DMS153 treated with DMSO at 0.1 percent for 48 hours (cell line): Measurements from ENCODE around the gene TAS1R3.

ENCODE experiments used
- DNase-seq: peaks from one replicate; lab custom pipeline; 2025; ENCODE audit not compliant: unreplicated experiment; lab: John Stamatoyannopoulos, UW

TAS1R3 gene

DNA sequence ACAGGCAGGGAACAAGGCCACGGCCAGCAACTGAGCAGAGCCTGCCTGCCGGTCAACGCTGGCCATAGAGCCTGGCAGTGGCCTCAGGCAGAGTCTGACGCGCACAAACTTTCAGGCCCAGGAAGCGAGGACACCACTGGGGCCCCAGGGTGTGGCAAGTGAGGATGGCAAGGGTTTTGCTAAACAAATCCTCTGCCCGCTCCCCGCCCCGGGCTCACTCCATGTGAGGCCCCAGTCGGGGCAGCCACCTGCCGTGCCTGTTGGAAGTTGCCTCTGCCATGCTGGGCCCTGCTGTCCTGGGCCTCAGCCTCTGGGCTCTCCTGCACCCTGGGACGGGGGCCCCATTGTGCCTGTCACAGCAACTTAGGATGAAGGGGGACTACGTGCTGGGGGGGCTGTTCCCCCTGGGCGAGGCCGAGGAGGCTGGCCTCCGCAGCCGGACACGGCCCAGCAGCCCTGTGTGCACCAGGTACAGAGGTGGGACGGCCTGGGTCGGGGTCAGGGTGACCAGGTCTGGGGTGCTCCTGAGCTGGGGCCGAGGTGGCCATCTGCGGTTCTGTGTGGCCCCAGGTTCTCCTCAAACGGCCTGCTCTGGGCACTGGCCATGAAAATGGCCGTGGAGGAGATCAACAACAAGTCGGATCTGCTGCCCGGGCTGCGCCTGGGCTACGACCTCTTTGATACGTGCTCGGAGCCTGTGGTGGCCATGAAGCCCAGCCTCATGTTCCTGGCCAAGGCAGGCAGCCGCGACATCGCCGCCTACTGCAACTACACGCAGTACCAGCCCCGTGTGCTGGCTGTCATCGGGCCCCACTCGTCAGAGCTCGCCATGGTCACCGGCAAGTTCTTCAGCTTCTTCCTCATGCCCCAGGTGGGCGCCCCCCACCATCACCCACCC lies at the start of gene TAS1R3:
TAS1R3 (plus strand) TSS at position 213 of the 898 bp plus-strand sequence; CDS start at position 279, 66 bp downstream.
- DNase-seq: no peak

DNA sequence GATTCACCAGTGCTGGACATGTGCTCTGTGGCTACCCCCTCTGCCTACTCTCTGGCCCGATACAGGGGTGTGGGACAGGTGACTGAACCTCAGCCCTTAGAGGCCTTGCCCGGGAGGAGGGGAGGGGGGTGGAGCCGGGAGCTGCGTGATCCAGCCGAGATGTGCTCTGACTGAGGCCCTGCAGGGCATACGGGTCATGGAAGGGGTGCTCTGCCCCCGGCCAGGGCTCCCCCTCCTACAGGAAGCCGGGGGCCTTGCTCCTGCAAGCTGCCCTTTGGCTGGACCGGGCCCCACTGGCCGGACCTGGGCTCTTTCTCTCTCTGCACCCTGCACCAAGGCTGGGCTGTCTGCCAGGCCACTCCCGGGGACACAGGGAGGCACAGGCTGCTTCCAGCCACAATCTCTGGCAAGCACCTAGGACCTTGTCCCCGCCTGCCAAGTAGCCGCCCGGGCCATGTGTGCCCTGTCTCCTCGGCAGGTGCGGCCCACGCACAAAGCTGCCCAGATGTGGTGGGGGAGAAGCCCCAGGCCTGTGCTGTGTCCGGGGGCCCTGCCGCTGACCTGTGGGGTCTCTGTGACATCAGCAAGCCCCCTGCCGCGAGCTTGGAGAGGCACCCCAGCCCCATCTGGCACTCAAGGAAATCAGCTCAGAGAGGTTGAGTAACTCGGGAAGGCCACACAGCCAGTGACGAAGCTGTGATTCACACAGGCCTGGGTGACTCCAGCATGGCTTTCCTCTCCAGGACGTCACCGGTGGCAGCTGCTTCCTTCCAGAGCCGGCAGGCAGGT lies 49.4 kb upstream of the TAS1R3 start:
- no peak for DNase-seq

DNA sequence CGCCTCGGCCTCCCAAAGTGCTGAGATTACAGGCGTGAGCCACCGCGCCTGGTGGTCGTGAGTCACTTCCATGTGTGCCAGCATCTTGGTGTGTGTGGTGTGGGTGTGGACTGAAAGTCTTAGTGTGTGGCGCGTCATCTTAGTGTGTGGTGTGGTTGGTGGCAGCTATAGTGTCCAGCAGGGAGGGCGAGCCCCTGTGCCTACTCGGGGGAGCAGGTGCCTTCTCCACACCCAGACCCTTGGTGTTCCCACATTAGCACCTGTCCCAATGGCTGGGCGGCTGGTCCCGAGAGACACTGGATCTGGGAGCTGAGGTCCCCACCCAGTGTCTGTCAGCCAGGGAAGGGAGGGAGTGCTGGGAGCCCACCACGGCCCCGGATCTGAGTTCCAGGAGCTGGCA lies 48.1 kb upstream of the TAS1R3 start:
- no peak for DNase-seq

DNA sequence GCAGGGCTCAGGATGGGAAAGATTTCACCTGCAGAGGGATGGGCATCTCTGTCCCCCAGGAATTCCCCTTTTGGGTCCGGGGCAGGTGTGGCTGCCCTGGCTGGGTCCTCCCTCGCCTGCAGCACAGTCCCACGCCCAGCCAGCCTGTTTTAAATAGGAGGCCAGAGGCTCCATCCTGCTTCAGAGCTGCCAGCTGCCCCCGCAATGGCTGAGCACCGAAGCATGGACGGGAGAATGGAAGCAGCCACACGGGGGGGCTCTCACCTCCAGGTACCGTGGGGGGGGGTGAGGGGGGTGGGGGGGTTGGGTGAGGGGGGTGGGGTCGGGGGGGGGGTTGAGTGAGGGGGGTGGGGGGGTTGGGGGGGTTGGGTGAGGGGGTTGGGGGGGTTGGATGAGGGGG lies 47.3 kb upstream of the TAS1R3 start:
- DNase-seq: peak; percentile 49

- no peak for DNase-seq
These were observed 46.6 kb upstream of the TAS1R3 start for GRCh38 chr1:1284221-1285101.

DNA sequence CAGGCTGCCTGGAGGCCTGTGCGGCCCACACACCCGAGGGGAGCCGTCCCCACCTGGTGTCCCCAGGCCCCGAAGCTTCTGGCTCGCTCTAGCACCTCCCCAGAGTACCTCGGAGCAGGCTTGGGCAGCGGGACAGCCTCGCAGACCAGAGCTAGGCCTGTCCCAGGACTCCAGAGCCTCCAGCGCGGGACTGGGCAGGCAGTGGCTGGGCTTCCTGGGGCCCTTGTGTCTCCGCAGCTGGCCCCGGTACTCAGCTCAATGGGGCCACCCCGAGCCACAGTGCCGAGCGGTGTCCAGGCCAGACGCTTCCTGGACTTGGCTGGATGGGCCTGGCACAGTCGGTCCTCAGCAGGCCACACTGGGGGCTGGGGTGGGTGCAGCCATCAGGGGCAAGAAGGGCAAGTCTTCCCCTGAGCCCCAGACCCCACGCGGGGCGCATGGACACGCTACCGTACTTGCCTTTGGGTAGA lies 45.9 kb upstream of the TAS1R3 start:
- no peak for DNase-seq

- DNase-seq: no peak
These were observed 45.3 kb upstream of the TAS1R3 start for GRCh38 chr1:1285611-1286311.

GRCh38 chr1:1286313-1287261 lies 44.5 kb upstream of the TAS1R3 start:
- DNase-seq: no peak

- DNase-seq: no peak
These were observed 43.6 kb upstream of the TAS1R3 start for GRCh38 chr1:1287288-1288110.

GRCh38 chr1:1290238-1290731 lies 40.8 kb upstream of the TAS1R3 start:
- peak; percentile 89 for DNase-seq

- peak; percentile 72 for DNase-seq
These were observed 40.0 kb upstream of the TAS1R3 start for GRCh38 chr1:1291023-1291528.

DNA sequence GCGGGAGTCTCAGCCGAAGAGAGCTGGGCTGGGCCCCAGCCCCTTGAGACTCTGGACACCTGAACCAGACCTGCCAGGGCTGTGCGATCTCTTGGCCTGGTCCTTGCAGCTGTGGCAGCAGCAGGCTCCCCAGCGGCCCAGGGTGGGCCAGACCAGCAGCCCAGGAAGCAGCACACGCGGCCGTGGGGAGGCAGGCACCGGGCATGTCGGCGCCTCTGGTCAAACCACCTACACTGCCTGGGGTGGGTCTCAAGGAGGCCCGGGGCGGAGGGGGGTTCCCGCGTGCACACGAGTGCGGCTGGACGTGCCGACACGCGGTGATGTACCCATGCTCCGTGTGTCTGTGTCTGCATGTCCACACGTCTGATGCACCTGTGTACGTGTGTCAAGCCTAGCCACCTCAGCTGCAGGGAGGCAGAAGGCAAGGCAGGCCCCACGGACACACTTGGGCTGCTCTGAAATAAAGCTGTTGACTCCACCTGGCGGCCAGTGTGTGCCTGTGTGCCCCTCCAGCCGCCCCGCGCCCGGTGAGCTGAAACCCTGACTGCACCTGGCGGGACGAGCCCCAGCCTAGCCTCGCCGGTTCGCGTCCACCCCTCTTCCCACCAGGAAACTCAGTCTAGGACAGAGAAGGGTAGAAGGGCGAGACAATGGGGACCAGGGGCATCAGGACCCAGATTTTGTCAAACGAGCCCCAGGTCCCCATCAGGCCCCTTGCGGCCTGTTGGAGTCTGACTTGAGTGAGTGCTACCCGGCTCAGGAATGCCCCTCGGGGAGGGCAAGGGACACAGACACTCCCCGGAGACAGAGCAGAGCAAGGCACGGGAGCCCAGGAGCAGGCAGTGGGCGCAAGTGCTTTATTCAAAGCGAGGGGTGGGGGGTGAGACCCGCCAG lies 39.3 kb upstream of the TAS1R3 start:
- peak; percentile 93 for DNase-seq

GRCh38 chr1:1292442-1292779 lies 38.7 kb upstream of the TAS1R3 start:
- DNase-seq: no peak

DNA sequence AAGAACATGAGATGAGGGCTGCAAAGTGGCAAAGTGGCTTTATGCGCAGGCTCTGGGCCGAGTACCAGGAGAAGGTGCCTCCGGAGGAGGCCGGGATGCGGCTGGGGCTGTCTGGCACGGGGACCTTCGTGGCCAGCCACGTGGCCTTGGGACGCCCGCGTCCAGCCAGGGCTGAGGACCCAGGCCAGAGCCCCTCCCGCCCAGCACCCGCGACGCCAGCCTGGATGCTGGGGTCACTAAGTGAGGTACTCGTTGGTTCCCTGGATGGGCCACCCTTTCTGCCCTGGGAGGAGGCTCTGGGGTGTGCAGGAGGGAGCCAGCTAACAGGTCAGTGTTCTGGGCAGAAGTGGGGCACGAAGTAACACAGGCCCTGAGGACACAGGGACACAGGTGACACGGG lies 38.2 kb upstream of the TAS1R3 start:
- DNase-seq: no peak

GRCh38 chr1:1293263-1294249 lies 37.5 kb upstream of the TAS1R3 start:
- DNase-seq: no peak
